Mesendoderm (in vitro differentiated cells): ENCODE measurements around the gene KRTAP5-1.

ENCODE experiments used
- DNase-seq: peaks from one replicate; pipeline ENCODE4 v3.0.0; 2013
- H2AK5ac ChIP-seq: 2 replicates; pipeline ENCODE4 v1.6.1; 2013; ENCODE audit warnings: low read length, inconsistent platforms
- H2BK120ac ChIP-seq: 2 replicates; pipeline ENCODE4 v1.6.1; 2013; ENCODE audit warnings: low read depth, mild to moderate bottlenecking, low read length, moderate library complexity, mixed read lengths
- H2BK15ac ChIP-seq: replicated peaks from 2 replicates; pipeline ENCODE4 v1.6.1; 2013; ENCODE audit warnings: low read depth, mild to moderate bottlenecking, moderate library complexity
- H2BK5ac ChIP-seq: 2 replicates; pipeline ENCODE4 v1.6.1; 2013; ENCODE audit warnings: low read length, inconsistent platforms
- H3K18ac ChIP-seq: 2 replicates; pipeline ENCODE4 v1.6.1; 2013; ENCODE audit warnings: mild to moderate bottlenecking, low read length, mixed read lengths
- H3K23ac ChIP-seq: one replicate; pipeline ENCODE4 v1.6.1; 2013; ENCODE audit warnings: low read length
- H3K27ac ChIP-seq: 2 replicates; pipeline ENCODE4 v1.5.1; 2013; ENCODE audit warnings: low read depth, mild to moderate bottlenecking, inconsistent platforms, low read length, moderate library complexity
- H3K27me3 ChIP-seq: 2 replicates; pipeline ENCODE4 v1.6.1; 2013; ENCODE audit warnings: low read length, control low read depth, mild to moderate bottlenecking, inconsistent platforms; ENCODE audit not compliant: insufficient read depth, poor library complexity
- H3K36me3 ChIP-seq: 2 replicates; pipeline ENCODE4 v1.6.1; 2013; ENCODE audit warnings: low read length, inconsistent platforms; ENCODE audit not compliant: control insufficient read depth, insufficient read depth
- H3K4ac ChIP-seq: one replicate; pipeline ENCODE4 v1.6.1; 2013; ENCODE audit warnings: low read depth, mild to moderate bottlenecking, low read length, moderate library complexity
- H3K4me1 ChIP-seq: 2 replicates; pipeline ENCODE4 v1.6.1; 2013; ENCODE audit warnings: low read depth, low read length, inconsistent platforms; ENCODE audit not compliant: control insufficient read depth
- H3K4me2 ChIP-seq: 2 replicates; pipeline ENCODE4 v1.6.1; 2013; ENCODE audit warnings: low read length
- H3K4me3 ChIP-seq: 2 replicates; pipeline ENCODE4 v1.5.1; 2013; ENCODE audit warnings: mild to moderate bottlenecking, low read length
- H3K56ac ChIP-seq: one replicate; pipeline ENCODE4 v1.6.1; 2013; ENCODE audit warnings: low read length
- H3K79me1 ChIP-seq: 2 replicates; pipeline ENCODE4 v1.6.1; 2013; ENCODE audit warnings: low read length, inconsistent platforms
- H3K79me2 ChIP-seq: 2 replicates; pipeline ENCODE4 v1.6.1; 2013; ENCODE audit warnings: mild to moderate bottlenecking, low read length; ENCODE audit not compliant: control insufficient read depth, insufficient read depth
- H3K9ac ChIP-seq: 2 replicates; pipeline ENCODE4 v1.6.1; 2013; ENCODE audit warnings: low read length, inconsistent platforms
- H4K5ac ChIP-seq: one replicate; pipeline ENCODE4 v1.6.1; 2013; ENCODE audit warnings: low read length
- H4K8ac ChIP-seq: one replicate; pipeline ENCODE4 v1.6.1; 2013; ENCODE audit warnings: low read depth, mild to moderate bottlenecking, control low read depth, low read length, moderate library complexity
- WGBS: extraction: QIAGEN DNeasy Blood & Tissue Kit; methylation state at CpG from one replicate; pipeline ENCODE4 v1.1.7; 2013; ENCODE audit warnings: low lambda C conversion rate, missing lambda C conversion rate; ENCODE audit not compliant: insufficient coverage; ENCODE audit errors: extremely low coverage; 5-methylcytosine and 5-hydroxymethylcytosine counted together

KRTAP5-1 gene

DNA sequence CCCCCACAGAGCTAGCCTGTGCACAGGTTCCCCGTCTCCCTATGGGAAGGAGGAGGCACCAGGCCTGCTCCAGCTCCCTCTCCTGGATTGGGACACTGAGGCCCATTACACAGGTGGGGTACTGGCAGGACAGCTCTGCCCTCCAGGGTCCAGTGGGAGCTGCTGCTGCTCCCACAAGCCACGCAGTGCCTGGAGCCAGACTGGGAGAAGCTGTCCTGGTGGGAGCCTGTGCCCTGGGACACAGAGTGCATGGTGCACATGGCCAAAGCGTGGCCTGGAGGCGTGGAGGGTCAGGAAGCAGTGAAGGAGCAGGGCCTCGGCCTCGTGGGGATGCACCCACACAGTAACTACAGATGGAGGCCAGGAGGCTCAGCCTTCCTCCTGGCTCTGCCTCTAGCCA, 40.5 kb downstream of the KRTAP5-1 start:
- Histone ChIP-seq H3K27me3 (peaks cover 17% of the 10 kb centered on the region), H3K9ac (no peak overlapping the region), H3K18ac (no peak overlapping the region), H2BK120ac (no peak overlapping the region), H3K4me1 (no peaks in the 10 kb centered on the region), H3K56ac (no peak overlapping the region), H3K4me2 (no peak overlapping the region), H2BK15ac (no peak overlapping the region), H3K79me2 (no peaks in the 10 kb centered on the region), H4K8ac (no peak overlapping the region), H2AK5ac (no peak overlapping the region), H3K4ac (no peak overlapping the region), H3K23ac (no peak overlapping the region), H3K36me3 (no peaks in the 10 kb centered on the region), H3K79me1 (no peaks in the 10 kb centered on the region), H2BK5ac (no peak overlapping the region), H3K27ac (no peak overlapping the region), H3K4me3 (no peak overlapping the region), H4K5ac (no peak overlapping the region)
- no CpG with 5 or more reads among the region's 6 CpGs for WGBS
- DNase-seq = no peak

DNA sequence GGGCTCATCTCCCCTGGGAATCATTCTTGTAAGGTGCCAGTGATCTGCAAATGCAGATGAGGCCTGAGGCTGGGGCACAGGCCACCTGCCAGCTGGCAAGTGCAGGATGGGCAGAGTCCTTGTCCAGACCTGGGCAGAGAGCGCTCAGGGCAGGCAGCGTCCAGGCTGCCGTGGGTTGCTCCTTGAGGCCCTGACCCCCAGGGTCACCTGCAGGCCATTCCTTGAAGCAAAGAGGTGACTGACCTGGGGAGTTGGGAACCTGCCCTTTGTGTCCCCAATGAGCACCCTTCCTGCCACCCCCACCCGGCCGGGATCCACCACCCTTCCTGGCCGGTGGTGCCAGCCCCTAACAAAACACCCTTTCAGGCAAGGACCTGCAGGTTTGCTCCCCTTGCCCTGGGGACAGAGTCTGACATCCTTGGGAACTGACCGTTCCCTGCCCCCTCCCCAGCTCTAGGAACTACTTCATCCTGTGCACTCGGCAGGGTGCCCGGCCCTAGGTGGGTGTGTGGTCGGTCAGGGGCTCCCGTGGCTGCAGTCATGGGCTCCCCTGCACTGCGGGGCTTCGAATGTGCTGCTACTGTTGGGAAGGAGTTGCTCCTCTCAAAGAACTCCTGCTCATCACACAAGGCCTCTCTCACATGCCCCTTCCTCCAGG, 41.3 kb downstream of the KRTAP5-1 start:
- no peak overlapping the region for H3K9ac ChIP-seq
- no peak overlapping the region for H3K18ac ChIP-seq
- H3K27me3 ChIP-seq = peaks cover 17% of the 10 kb centered on the region
- no peak overlapping the region for H3K4me3 ChIP-seq
- H3K36me3 ChIP-seq = no peaks in the 10 kb centered on the region
- H3K4me2 ChIP-seq = no peak overlapping the region
- WGBS = no CpG with 5 or more reads among the region's 13 CpGs
- no peak overlapping the region for H2AK5ac ChIP-seq
- no peak overlapping the region for H2BK120ac ChIP-seq
- DNase-seq = no peak
- H3K4ac ChIP-seq = no peak overlapping the region
- H3K79me1 ChIP-seq = no peaks in the 10 kb centered on the region
- no peak overlapping the region for H3K27ac ChIP-seq
- H4K5ac ChIP-seq = no peak overlapping the region
- no peak overlapping the region for H4K8ac ChIP-seq
- H3K56ac ChIP-seq = no peak overlapping the region
- H3K23ac ChIP-seq = no peak overlapping the region
- no peak overlapping the region for H2BK15ac ChIP-seq
- no peak overlapping the region for H2BK5ac ChIP-seq
- H3K79me2 ChIP-seq = no peaks in the 10 kb centered on the region
- no peaks in the 10 kb centered on the region for H3K4me1 ChIP-seq

GRCh38 chr11:1542267-1542666, 42.8 kb downstream of the KRTAP5-1 start:
- Histone ChIP-seq H2BK15ac (no peak overlapping the region), H3K4me1 (no peaks in the 10 kb centered on the region), H3K9ac (no peak overlapping the region), H3K4me3 (no peak overlapping the region), H3K79me1 (peaks cover 2% of the 10 kb centered on the region), H3K27ac (no peak overlapping the region), H3K56ac (no peak overlapping the region), H3K23ac (no peak overlapping the region), H3K18ac (no peak overlapping the region), H2BK120ac (no peak overlapping the region), H2AK5ac (no peak overlapping the region), H2BK5ac (no peak overlapping the region), H3K27me3 (peaks cover 11% of the 10 kb centered on the region), H3K79me2 (peaks cover 2% of the 10 kb centered on the region), H4K5ac (no peak overlapping the region), H3K4me2 (no peak overlapping the region), H3K36me3 (no peaks in the 10 kb centered on the region), H4K8ac (no peak overlapping the region), H3K4ac (no peak overlapping the region)
- WGBS = no CpG with 5 or more reads among the region's 10 CpGs
- no peak for DNase-seq

- Histone ChIP-seq H3K36me3 (no peaks in the 10 kb centered on the region), H3K9ac (no peak overlapping the region), H3K4me2 (no peak overlapping the region), H2BK15ac (no peak overlapping the region), H3K79me1 (peaks cover 3% of the 10 kb centered on the region), H3K4me1 (no peaks in the 10 kb centered on the region), H3K18ac (no peak overlapping the region), H2BK120ac (no peak overlapping the region), H3K4ac (no peak overlapping the region), H3K79me2 (peaks cover 3% of the 10 kb centered on the region), H2BK5ac (no peak overlapping the region), H3K27me3 (peaks cover 5% of the 10 kb centered on the region), H3K4me3 (no peak overlapping the region), H4K8ac (no peak overlapping the region), H3K27ac (no peak overlapping the region), H2AK5ac (no peak overlapping the region), H3K56ac (no peak overlapping the region), H3K23ac (no peak overlapping the region), H4K5ac (no peak overlapping the region)
- WGBS = no CpG with 5 or more reads among the region's 22 CpGs
- no peak for DNase-seq
Observed at GRCh38 chr11:1541474-1542204, 43.4 kb downstream of the KRTAP5-1 start.

DNA sequence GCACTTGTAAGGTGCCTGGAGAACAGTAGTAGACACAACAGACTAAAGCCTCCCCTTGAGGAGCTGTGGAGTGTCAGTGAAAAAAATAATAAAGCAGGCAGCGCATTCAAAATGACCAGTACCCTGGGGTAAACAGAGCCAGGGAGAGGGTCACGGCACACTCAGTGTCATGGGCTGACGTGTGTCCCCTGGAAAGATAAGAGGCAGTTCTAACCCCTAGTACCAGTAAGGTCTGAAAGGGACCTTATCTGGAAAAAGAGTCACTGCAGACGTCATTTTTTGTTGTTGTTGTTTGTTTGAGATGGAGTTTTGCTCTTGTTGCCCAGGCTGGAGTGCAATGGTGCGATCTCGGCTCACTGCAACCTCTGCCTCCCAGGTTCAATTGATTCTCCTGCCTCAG, 45.0 kb downstream of the KRTAP5-1 start:
- H3K4me2 ChIP-seq = no peak overlapping the region
- no peak overlapping the region for H3K23ac ChIP-seq
- no peaks in the 10 kb centered on the region for H3K4me1 ChIP-seq
- no peak overlapping the region for H2BK120ac ChIP-seq
- H3K4ac ChIP-seq = no peak overlapping the region
- DNase-seq = no peak
- H3K18ac ChIP-seq = no peak overlapping the region
- H2BK5ac ChIP-seq = no peak overlapping the region
- no peak overlapping the region for H2BK15ac ChIP-seq
- H4K5ac ChIP-seq = no peak overlapping the region
- no peak overlapping the region for H3K4me3 ChIP-seq
- H3K27ac ChIP-seq = no peak overlapping the region
- H2AK5ac ChIP-seq = no peak overlapping the region
- peaks cover 5% of the 10 kb centered on the region for H3K79me2 ChIP-seq
- no peak overlapping the region for H3K56ac ChIP-seq
- H3K27me3 ChIP-seq = peaks cover 3% of the 10 kb centered on the region
- H3K36me3 ChIP-seq = no peaks in the 10 kb centered on the region
- no peak overlapping the region for H3K9ac ChIP-seq
- no peak overlapping the region for H4K8ac ChIP-seq
- WGBS = no CpG with 5 or more reads among the region's 6 CpGs
- H3K79me1 ChIP-seq = peaks cover 9% of the 10 kb centered on the region
